HG03196 (cell line): ENCODE results near the gene CNTN2.

Source experiments
- ATAC-seq: cut with Tn5 transposase; IDR thresholded peaks from one replicate; pipeline ENCODE4 v1.9.1; 2021; ENCODE audit not compliant: unreplicated experiment

The CNTN2 gene

DNA sequence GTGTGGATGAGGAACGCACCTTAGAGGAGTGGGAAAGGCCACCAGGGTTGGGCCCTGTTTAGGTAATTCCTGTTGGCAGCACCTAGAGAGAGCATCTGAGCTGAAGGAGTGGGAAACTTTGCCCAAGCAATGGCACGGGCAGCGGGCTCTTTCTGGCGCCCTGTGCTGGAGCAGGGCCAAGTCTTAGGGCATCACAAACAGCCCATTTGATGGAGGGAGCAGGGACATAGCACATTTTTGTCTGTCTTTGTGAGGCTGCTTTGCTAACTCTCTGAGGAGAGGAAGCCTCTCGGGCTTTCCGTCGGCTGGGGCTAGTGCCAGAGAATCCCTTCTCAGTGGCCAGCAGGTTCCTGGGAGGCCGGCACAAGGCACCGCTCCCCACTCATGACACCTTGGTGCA lies 22.5 kb upstream of the CNTN2 start:
- no peak for ATAC-seq

GRCh38 chr1:205024679-205025078 lies 18.3 kb upstream of the CNTN2 start:
- ATAC-seq, result no peak

DNA sequence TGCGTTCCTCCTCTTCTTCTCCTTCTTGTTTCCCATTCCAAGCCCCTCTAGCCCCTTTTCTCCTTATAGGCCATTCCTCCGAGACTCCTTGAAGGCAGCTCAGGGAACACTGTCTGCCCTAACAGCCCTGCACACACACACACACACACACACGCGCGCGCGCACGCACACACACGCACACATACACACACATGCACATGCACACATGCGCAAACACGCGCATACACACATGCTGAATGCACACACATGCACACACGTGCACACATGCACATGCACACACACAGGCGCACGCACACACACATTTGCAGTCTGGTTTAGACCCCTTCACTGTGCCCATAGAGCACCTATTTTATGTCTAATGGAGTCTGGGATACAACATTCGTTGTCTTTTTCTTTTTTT lies 17.8 kb upstream of the CNTN2 start:
- no peak for ATAC-seq

- no peak for ATAC-seq
Measured at GRCh38 chr1:205026181-205026580, 16.8 kb upstream of the CNTN2 start.

- ATAC-seq, result no peak
Measured at GRCh38 chr1:205028390-205028789, 14.6 kb upstream of the CNTN2 start.

GRCh38 chr1:205028924-205029323 lies 14.1 kb upstream of the CNTN2 start:
- no peak for ATAC-seq

DNA sequence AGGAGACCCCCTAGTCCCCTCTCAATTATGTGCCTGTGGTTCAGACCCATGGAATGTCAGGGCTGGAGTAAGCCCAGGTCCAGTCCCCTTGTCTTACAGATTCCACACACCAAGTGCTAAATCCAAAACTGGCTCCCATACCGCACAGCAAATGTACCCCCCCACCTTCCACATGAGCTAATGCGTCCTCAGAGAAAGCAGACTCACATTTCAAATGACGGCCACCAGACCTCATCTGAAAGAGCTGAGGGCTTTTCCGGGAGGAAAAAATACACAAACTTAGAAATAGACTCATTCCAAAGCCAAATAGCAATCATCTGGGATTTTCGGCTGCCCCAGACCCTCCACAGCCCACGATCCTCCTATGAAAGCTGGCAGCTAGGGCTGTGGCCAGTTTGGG lies 12.8 kb upstream of the CNTN2 start:
- no peak for ATAC-seq

DNA sequence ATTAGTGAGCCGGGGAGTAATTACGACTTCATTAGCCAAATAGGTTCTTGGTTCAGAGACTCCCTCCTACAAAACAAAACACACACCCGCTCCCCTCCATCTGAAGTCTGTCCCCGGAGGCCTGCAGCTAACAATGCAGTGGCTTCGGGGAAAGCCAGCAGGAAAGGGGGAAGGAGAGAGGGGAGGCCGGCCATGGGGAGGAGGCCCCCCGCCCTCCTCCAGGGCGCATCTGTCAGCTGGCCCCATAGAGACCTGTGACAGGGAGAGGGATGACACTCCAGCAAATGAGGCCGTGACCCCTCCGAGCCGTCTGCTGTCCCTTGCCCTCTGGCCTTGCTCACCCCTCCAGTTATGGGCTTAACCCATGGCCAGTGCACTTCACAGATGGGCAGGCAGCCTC lies 12.1 kb upstream of the CNTN2 start:
- ATAC-seq, result no peak

- ATAC-seq, result no peak
Measured at GRCh38 chr1:205032508-205032907, 10.5 kb upstream of the CNTN2 start.

GRCh38 chr1:205037539-205037938 lies 5.5 kb upstream of the CNTN2 start:
- no peak for ATAC-seq

DNA sequence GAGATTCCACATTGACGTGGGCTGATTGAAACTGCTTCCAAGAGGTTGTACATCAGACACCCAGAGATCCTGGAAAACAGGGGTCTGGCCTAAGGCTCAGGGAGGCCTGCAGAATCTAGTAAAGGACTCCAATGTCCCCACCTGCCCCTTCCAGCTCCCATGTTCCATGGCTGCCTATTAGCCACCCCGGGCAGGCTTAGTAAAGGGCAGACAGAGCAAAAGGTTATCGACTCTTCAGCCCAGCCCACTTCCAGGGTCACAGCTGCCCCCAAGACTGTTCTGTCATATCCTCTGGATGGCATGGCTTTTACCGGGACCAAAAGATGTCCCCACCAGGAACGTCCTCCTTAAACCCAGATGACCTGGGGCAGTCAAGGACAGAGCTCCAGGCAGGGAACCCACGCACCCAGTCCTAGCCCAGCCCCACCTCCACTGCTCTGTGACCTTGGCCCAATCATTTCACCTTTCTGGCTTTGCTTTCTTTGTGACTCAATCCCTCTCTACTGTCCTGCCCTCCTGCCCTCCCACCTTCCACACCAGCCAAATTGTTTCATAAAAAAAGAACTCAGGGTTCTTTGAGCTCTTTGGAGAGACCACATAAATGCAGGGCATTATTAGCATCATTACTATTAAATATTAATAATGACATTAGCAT lies 4.8 kb upstream of the CNTN2 start:
- ATAC-seq, result no peak

DNA sequence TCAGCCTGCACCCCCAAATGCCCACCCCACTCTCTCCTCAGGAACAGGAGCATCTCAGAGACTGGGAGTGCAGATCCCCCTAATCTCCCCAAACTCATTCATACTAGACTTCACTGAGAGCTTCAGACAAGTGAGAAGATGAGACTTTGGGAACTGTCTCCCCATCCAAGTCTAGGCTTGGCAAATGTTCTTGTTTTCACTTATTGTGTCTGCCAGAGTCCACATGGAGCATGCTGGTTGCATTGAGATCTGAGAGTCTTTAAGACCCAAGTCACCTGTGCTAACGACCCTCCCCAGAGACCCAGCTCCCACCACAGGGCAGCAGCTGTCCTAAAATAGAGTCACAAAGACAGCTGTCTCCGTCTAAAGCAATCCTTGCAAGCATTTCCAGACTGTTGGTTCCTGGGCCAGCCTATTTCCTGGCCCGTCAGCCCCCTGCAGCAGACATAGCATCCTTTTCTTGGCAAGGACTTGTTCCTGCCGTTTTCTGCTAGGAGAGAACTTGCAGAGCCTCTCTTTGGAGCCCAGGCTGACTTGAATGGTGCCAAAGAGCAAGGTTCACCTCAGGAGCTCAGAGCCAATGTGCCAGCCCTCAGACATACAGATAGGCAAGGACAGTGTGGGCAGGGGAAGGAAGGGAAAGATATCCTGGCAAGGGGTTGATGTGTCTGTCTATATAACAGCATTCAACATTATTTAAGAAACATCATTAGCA lies 1.9 kb upstream of the CNTN2 start:
- no peak for ATAC-seq

GRCh38 chr1:205041998-205042910 lies 758 bp upstream of the CNTN2 start:
- ATAC-seq, result no peak

DNA sequence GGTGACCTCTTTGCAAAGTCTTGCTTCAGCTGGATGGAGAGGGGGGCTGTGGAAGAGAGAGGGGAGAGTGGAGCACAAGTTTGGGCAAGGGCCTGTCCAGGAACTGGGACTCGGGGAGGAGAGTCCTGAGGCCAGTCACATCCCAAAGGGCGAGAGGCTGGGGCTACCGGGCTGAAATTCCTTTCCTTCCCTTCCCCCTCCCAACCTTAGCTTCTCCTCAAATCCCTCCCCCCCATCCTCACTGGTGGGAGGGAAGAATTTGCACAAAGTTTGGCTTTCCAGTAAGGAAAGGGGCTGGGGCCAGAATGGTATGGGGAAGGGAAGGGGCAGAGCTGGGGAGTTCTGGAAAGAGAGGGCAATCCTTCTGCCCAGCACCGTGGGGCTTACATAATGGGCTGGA lies 854 bp downstream of the CNTN2 start:
- no peak for ATAC-seq

- no peak for ATAC-seq
Measured at GRCh38 chr1:205044741-205045140, 1.7 kb downstream of the CNTN2 start.

DNA sequence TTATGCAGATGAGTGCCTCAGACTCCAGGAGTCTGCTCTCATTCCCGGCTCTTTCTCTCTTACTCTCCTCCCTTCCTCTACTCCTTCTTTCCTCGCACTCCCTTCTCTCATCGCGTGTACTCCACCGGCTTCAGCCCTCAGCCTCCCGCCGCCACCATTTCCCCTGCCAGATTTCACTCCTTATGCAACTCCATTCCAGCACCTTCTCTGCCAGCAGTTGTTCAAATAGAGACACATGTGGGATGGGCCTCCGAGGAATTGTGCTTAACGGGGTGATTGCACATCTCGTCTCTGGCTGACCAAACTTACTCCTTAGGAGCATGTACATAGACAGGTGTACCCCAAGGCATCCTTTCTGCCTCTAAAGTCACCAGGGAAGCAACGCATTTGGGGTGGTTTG lies 2.1 kb downstream of the CNTN2 start:
- no peak for ATAC-seq

DNA sequence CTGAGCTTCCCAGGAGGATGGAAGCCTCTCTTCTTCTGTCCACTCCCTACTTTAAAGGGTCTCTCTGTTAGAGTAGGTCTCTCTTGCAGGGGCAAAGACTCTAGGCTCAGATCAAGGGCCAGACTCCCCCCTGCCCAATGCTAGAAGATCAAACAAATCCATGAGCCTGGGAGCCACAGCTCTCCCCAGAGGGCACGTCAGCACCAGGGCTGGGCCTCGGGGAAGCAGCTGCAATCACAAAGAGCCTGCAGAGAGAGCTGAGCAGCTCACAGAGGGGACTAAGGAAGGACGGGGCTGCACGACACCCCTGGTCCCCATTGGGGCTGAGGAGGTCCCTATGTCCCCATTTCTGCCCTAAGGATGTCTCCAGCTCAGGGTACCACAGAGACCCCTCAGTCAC lies 3.9 kb downstream of the CNTN2 start:
- no peak for ATAC-seq

- no peak for ATAC-seq
Measured at GRCh38 chr1:205047764-205048231, 4.8 kb downstream of the CNTN2 start.

DNA sequence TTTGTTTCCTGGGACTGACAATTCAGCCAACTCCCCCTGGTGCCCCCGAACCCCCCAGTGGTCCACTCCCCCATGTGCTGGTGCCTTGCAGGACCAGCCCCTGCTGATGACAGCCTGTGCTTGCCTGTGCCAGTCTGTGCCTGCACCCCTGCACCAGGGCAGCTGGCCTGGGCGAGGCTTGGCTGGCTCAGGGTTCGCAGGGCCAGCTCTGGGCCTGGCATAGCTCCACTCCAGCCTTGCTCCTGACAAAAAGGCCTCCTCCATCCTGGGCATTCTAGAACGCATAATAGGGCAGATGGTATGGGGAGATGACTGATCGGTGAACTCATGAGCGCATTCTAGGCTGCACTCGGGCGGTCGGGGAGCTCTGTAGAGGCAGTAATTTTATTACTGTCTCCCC lies 5.4 kb downstream of the CNTN2 start:
- ATAC-seq, result no peak

- ATAC-seq, result no peak
Measured at GRCh38 chr1:205049479-205049878, 6.5 kb downstream of the CNTN2 start.

- no peak for ATAC-seq
Measured at GRCh38 chr1:205052690-205053089, 9.7 kb downstream of the CNTN2 start.

DNA sequence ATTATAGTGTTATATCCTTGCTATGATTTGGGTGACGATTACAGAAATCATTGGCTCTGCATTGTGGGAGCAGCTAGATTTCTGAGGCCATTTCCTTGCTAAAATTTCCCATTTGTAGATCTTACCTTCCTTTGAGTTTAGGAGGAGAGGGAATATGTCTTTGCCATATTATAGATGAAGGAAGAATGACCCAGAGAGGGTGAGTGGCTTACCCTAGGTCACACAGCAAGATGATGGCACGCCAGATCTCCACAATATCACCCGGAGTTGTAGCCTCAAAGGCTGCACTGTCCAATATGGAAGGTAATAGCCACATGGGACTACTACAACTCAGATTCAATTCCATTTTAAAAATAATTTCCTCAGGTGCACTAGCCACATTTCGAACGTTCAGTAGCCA lies 10.3 kb downstream of the CNTN2 start:
- no peak for ATAC-seq
